ENCODE measurements around the gene PTPRE. TPM values are rescaled to one million over a fixed set of nuclear protein-coding genes. Genes with fewer than 3 reads are reported as not detected.

PTPRE gene
- total RNA-seq, 1 experiment from 2014 or later, result 0.50 TPM

- intact Hi-C loops (cut with micrococcal nuclease; ENCODE audit: unreplicated experiment), result no loop called here
- H3K27ac Mint-ChIP-seq (ENCODE audit: unreplicated experiment), result no peak overlapping the region
Observed at GRCh38 chr10:127940866-127941640, 34.1 kb downstream of the PTPRE start.

GRCh38 chr10:127942811-127943210, 35.9 kb downstream of the PTPRE start:
- no peak overlapping the region for H3K4me3 ChIP-seq (ENCODE audit: low read depth, low read length)

More at GRCh38 chr10:127940866-127941640, 34.1 kb downstream of the PTPRE start:
- Mint-ChIP-seq H3K9me3 (ENCODE audit: unreplicated experiment) (no peaks in the 10 kb centered on the region), H3K4me1 (ENCODE audit: low read depth, unreplicated experiment) (no peaks in the 10 kb centered on the region), H3K36me3 (ENCODE audit: insufficient read depth, unreplicated experiment) (no peaks in the 10 kb centered on the region), H3K4me3 (ENCODE audit: unreplicated experiment) (no peak overlapping the region), H3K27me3 (ENCODE audit: insufficient read depth, unreplicated experiment) (peaks cover 17% of the 10 kb centered on the region)
- Histone ChIP-seq H3K36me3 (ENCODE audit: control insufficient read depth, insufficient read depth, low read length) (no peaks in the 10 kb centered on the region), H3K27me3 (replicated peaks; ENCODE audit: control insufficient read depth, insufficient read depth, low read length) (no peaks in the 10 kb centered on the region), H3K4me1 (no peaks in the 10 kb centered on the region), H3K4me3 (ENCODE audit: low read depth, low read length) (no peak overlapping the region), H3K9me3 (no peaks in the 10 kb centered on the region)
- ChIA-PET POLR2A (no interaction called here), CTCF (no interaction called here)
- TF ChIP-seq CTCF (IDR thresholded peaks at IDR 0.05; ENCODE audit: insufficient read depth in 1 of 2, low read depth in 1 of 2, low read length in 1 of 2, severe bottlenecking in 1 of 2, unreplicated experiment in 1 of 2), result no peak
- no peak for DNase-seq
- no TSS peak for BruUV-seq (replicated peaks)

GRCh38 chr10:127943336-127943910, 36.5 kb downstream of the PTPRE start:
- H3K4me3 ChIP-seq (ENCODE audit: low read depth, low read length), result no peak overlapping the region
- no peaks in the 10 kb centered on the region for H3K36me3 ChIP-seq (ENCODE audit: control insufficient read depth, insufficient read depth, low read length)
- Mint-ChIP-seq H3K27ac (ENCODE audit: unreplicated experiment) (no peak overlapping the region), H3K27me3 (ENCODE audit: insufficient read depth, unreplicated experiment) (peaks cover 15% of the 10 kb centered on the region), H3K4me3 (ENCODE audit: unreplicated experiment) (no peak overlapping the region), H3K36me3 (ENCODE audit: insufficient read depth, unreplicated experiment) (no peaks in the 10 kb centered on the region), H3K4me1 (ENCODE audit: low read depth, unreplicated experiment) (no peaks in the 10 kb centered on the region), H3K9me3 (ENCODE audit: unreplicated experiment) (no peaks in the 10 kb centered on the region)
- intact Hi-C loops (cut with micrococcal nuclease; ENCODE audit: unreplicated experiment), result no loop called here
- no peak for TF ChIP-seq CTCF (IDR thresholded peaks at IDR 0.05; ENCODE audit: insufficient read depth in 1 of 2, low read depth in 1 of 2, low read length in 1 of 2, severe bottlenecking in 1 of 2, unreplicated experiment in 1 of 2)
- H3K9me3 ChIP-seq, result no peaks in the 10 kb centered on the region
- ChIA-PET POLR2A (no interaction called here), CTCF (no interaction called here)
- BruUV-seq (replicated peaks), result no TSS peak
- no peak for DNase-seq
- no peaks in the 10 kb centered on the region for H3K4me1 ChIP-seq
- H3K27me3 ChIP-seq (replicated peaks; ENCODE audit: control insufficient read depth, insufficient read depth, low read length), result no peaks in the 10 kb centered on the region

More at GRCh38 chr10:127942811-127943210, 35.9 kb downstream of the PTPRE start:
- Mint-ChIP-seq H3K36me3 (ENCODE audit: insufficient read depth, unreplicated experiment) (no peaks in the 10 kb centered on the region), H3K27me3 (ENCODE audit: insufficient read depth, unreplicated experiment) (peaks cover 16% of the 10 kb centered on the region), H3K4me3 (ENCODE audit: unreplicated experiment) (no peak overlapping the region), H3K9me3 (ENCODE audit: unreplicated experiment) (no peaks in the 10 kb centered on the region), H3K27ac (ENCODE audit: unreplicated experiment) (no peak overlapping the region), H3K4me1 (ENCODE audit: low read depth, unreplicated experiment) (no peaks in the 10 kb centered on the region)
- no peaks in the 10 kb centered on the region for H3K9me3 ChIP-seq
- POLR2A ChIA-PET, result no interaction called here
- intact Hi-C loops (cut with micrococcal nuclease; ENCODE audit: unreplicated experiment), result no loop called here
- BruUV-seq (replicated peaks), result no TSS peak
- no peaks in the 10 kb centered on the region for H3K27me3 ChIP-seq (replicated peaks; ENCODE audit: control insufficient read depth, insufficient read depth, low read length)
- TF ChIP-seq CTCF (IDR thresholded peaks at IDR 0.05; ENCODE audit: insufficient read depth in 1 of 2, low read depth in 1 of 2, low read length in 1 of 2, severe bottlenecking in 1 of 2, unreplicated experiment in 1 of 2), result no peak
- CTCF ChIA-PET, result no interaction called here
- no peaks in the 10 kb centered on the region for H3K36me3 ChIP-seq (ENCODE audit: control insufficient read depth, insufficient read depth, low read length)
- no peak for DNase-seq
- no peaks in the 10 kb centered on the region for H3K4me1 ChIP-seq
